ENCODE measurements around the gene CFAP57. TPM values are rescaled to one million over a fixed set of nuclear protein-coding genes. Genes with fewer than 3 reads are reported as not detected.
"Not testable (repeated sequence)": the region's sequence is repeated elsewhere in the genome, so short reads cannot be mapped to it uniquely, and the experiment has no call there.

The CFAP57 gene
- total RNA-seq, 1 experiment from 2014 or later = 1.7 TPM

GRCh38 chr1:43206600-43207228 lies 34.6 kb downstream of the CFAP57 start:
- H3K27me3 ChIP-seq (ENCODE audit: insufficient read depth, low read depth) = no peaks in the 10 kb centered on the region
- peak overlapping the region; percentile 39 for H3K4me3 ChIP-seq
- ChIA-PET POLR2A (ENCODE audit: unreplicated experiment) (interaction anchor here (0.5 to 1.6 kb wide), 19 partner anchors 14 to 786 kb away, joined by 3 to 20 read pairs (median 7); partner anchors contain the start of genes CDC20, CFAP57, EBNA1BP2 and ELOVL1), CTCF (interaction anchor here (0.6 to 1.6 kb wide), 4 partner anchors 20 to 389 kb away, joined by 3 to 7 read pairs (median 4); no protein-coding TSS in a partner anchor)
- H3K4me2 ChIP-seq = peak overlapping the region; percentile 74
- TF ChIP-seq CTCF (conservative IDR thresholded peaks at IDR 0.05) (no peak), EZH2 (IDR thresholded peaks at IDR 0.05; ENCODE audit: low read depth) (no peak)
- peak overlapping the region; percentile 46 for H2AFZ ChIP-seq
- BruUV-seq (replicated peaks) = no TSS peak
- peak; percentile 94 to 98 for DNase-seq
- no peaks in the 10 kb centered on the region for H3K36me3 ChIP-seq (ENCODE audit: low read depth)
- intact Hi-C loops (cut with micrococcal nuclease; ENCODE audit: unreplicated experiment) = loop anchor here (1.0 to 5.0 kb wide), 5 partner anchors 34 to 440 kb away; partner anchors contain the start of genes C1orf50, CFAP57, EBNA1BP2 and P3H1
- H3F3A ChIP-seq (ENCODE audit: insufficient read depth, low read depth) = peaks cover 43% of the 10 kb centered on the region
- no peaks in the 10 kb centered on the region for H4K20me1 ChIP-seq (ENCODE audit: insufficient read depth)
- no peaks in the 10 kb centered on the region for H3K9me2 ChIP-seq (ENCODE audit: insufficient read depth)
- no peaks in the 10 kb centered on the region for H3K79me2 ChIP-seq (ENCODE audit: low read depth)
- H3K27ac ChIP-seq = peak overlapping the region; percentile 95
- peaks cover 6% of the 10 kb centered on the region for H3K9me3 ChIP-seq (ENCODE audit: insufficient read depth, low read depth)
- H3K4me1 ChIP-seq (replicated peaks; ENCODE audit: insufficient read depth) = peaks cover 40% of the 10 kb centered on the region

- Histone ChIP-seq H3K9me3 (ENCODE audit: insufficient read depth, low read depth) (no peaks in the 10 kb centered on the region; the same call in 1 of the 2 replicates), H3K9me2 (ENCODE audit: insufficient read depth) (no peaks in the 10 kb centered on the region), H3K27me3 (ENCODE audit: insufficient read depth, low read depth) (no peaks in the 10 kb centered on the region), H3F3A (ENCODE audit: insufficient read depth, low read depth) (peaks cover 43% of the 10 kb centered on the region), H3K79me2 (ENCODE audit: low read depth) (no peaks in the 10 kb centered on the region), H3K4me2 (peak overlapping the region; percentile 74), H3K36me3 (ENCODE audit: low read depth) (no peaks in the 10 kb centered on the region), H3K27ac (peak overlapping the region; percentile 95), H3K4me1 (replicated peaks; ENCODE audit: insufficient read depth) (peaks cover 40% of the 10 kb centered on the region), H3K4me3 (peak overlapping the region; percentile 39), H2AFZ (peak overlapping the region; percentile 46), H4K20me1 (ENCODE audit: insufficient read depth) (no peaks in the 10 kb centered on the region)
- intact Hi-C loops (cut with micrococcal nuclease; ENCODE audit: unreplicated experiment) = loop anchor here (1.0 to 5.0 kb wide), 5 partner anchors 35 to 441 kb away; partner anchors contain the start of genes C1orf50, CFAP57, EBNA1BP2 and P3H1
- BruUV-seq (replicated peaks) = TSS peak; percentile 93
- ChIA-PET CTCF (interaction anchor here (0.6 to 0.8 kb wide), 3 partner anchors 86 to 544 kb away, joined by 3 to 5 read pairs (median 5); no protein-coding TSS in a partner anchor), POLR2A (ENCODE audit: unreplicated experiment) (interaction anchor here (0.5 to 1.6 kb wide), 26 partner anchors 16 to 824 kb away, joined by 3 to 20 read pairs (median 7); partner anchors contain the start of genes C1orf210, CDC20, CFAP57 and EBNA1BP2)
- TF ChIP-seq EZH2 (IDR thresholded peaks at IDR 0.05; ENCODE audit: low read depth) (no peak), CTCF (conservative IDR thresholded peaks at IDR 0.05) (no peak)
- DNase-seq = peak; percentile 57 to 91
Observed at GRCh38 chr1:43207229-43207853, 35.2 kb downstream of the CFAP57 start.

DNA sequence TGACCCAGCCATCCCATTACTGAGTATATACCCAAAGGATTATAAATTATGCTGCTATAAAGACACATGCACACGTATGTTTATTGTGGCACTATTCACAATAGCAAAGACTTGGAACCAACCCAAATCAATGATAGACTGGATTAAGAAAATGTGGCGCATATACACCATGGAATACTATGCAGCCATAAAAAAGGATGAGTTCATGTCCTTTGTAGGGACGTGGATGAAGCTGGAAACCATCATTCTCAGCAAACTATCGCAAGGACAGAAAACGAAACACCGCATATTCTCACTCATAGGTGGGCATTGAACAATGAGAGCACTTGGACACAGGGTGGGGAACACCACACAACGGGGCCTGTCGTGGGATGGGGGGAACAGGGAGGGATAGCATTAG lies 36.1 kb downstream of the CFAP57 start:
- H3K79me2 ChIP-seq (ENCODE audit: low read depth); H3K4me3 ChIP-seq; H2AFZ ChIP-seq; BruUV-seq (replicated peaks); H3K36me3 ChIP-seq (ENCODE audit: low read depth); H3K9me2 ChIP-seq (ENCODE audit: insufficient read depth); DNase-seq; H3K27me3 ChIP-seq (ENCODE audit: insufficient read depth, low read depth); H4K20me1 ChIP-seq (ENCODE audit: insufficient read depth); H3K9me3 ChIP-seq (ENCODE audit: insufficient read depth, low read depth); CTCF ChIA-PET: not testable (repeated sequence)
- peak overlapping the region; percentile 95 for H3K27ac ChIP-seq
- POLR2A ChIA-PET (ENCODE audit: unreplicated experiment) = interaction anchor here (0.7 to 1.0 kb wide), 2 partner anchors 19 to 74 kb away, joined by 5 to 9 read pairs; no protein-coding TSS in a partner anchor
- intact Hi-C loops (cut with micrococcal nuclease; ENCODE audit: unreplicated experiment) = loop anchor here (5.0 kb wide), 1 partner anchor 136 kb away; no protein-coding TSS in a partner anchor
- peaks cover 43% of the 10 kb centered on the region for H3F3A ChIP-seq (ENCODE audit: insufficient read depth, low read depth)
- peak overlapping the region; percentile 74 for H3K4me2 ChIP-seq
- H3K4me1 ChIP-seq (replicated peaks; ENCODE audit: insufficient read depth) = peaks cover 40% of the 10 kb centered on the region
